ENCODE results near the gene RFX7. TPM values are rescaled to one million over a fixed set of nuclear protein-coding genes. Genes with fewer than 3 reads are reported as not detected.

The RFX7 gene
- total and polyA plus RNA-seq, 2 donors (not counting 1 experiment from before 2014, with no cell fraction given): 6.6 to 44.8 TPM

- H4K20me1 ChIP-seq (ENCODE audit: control insufficient read depth, insufficient read depth, low read length, poor library complexity, severe bottlenecking): peaks cover 12% of the 10 kb centered on the region
- H3K27me3 ChIP-seq (replicated peaks in 1 of 4; ENCODE audit: control extremely low read depth in 1 of 4, control insufficient read depth in 3 of 4, insufficient read depth in 4 of 4, low read length in 3 of 4): no peaks in the 10 kb centered on the region
- H3K9ac ChIP-seq (ENCODE audit: low read length): no peak overlapping the region
- no peaks in the 10 kb centered on the region for H3K4me1 ChIP-seq (ENCODE audit: control insufficient read depth in 2 of 2, insufficient read depth in 2 of 2, low read length in 2 of 2)
- no peak overlapping the region for H3K4me2 ChIP-seq (replicated peaks; ENCODE audit: low read depth, low read length, poor library complexity, severe bottlenecking)
- no peak overlapping the region for H2AFZ ChIP-seq (ENCODE audit: insufficient read depth, low read depth, low read length, poor library complexity, severe bottlenecking)
- 20% methylated on average over 1 of the region's 6 CpGs for WGBS (ENCODE audit: insufficient coverage)
- Mint-ChIP-seq H3K27me3 (no peaks in the 10 kb centered on the region), H3K4me1 (peaks cover 31% of the 10 kb centered on the region), H3K4me3 (no peak overlapping the region), H3K27ac (no peak overlapping the region), H3K9me3 (ENCODE audit: insufficient read depth) (peaks cover 2% of the 10 kb centered on the region)
- CTCF ChIA-PET: interaction anchor here (0.6 kb wide), 1 partner anchor 1206 kb away, joined by 3 read pairs; no protein-coding TSS in a partner anchor
- intact Hi-C loops (cut with micrococcal nuclease): no loop called here
- H3K9me3 ChIP-seq (ENCODE audit: control extremely low read depth in 1 of 3, control insufficient read depth in 2 of 3, insufficient read depth in 1 of 3, low read length in 2 of 3): no peaks in the 10 kb centered on the region
- peaks cover 47% of the 10 kb centered on the region for H3K79me2 ChIP-seq (ENCODE audit: control insufficient read depth, insufficient read depth, low read length)
- no peak overlapping the region for H3K4me3 ChIP-seq (ENCODE audit: control extremely low read depth in 1 of 5, extremely low read depth in 1 of 5, insufficient read depth in 1 of 5, low read depth in 2 of 5, low read length in 4 of 5)
- no peak for TF ChIP-seq EZH2 (IDR thresholded peaks at IDR 0.05; ENCODE audit: borderline replicate concordance, insufficient read depth, low read depth, low read length, poor library complexity, severe bottlenecking)
- no peak for TF ChIP-seq CTCF (IDR thresholded peaks at IDR 0.05)
- H3K36me3 ChIP-seq (replicated peaks in 1 of 2; ENCODE audit: control extremely low read depth in 1 of 2, control insufficient read depth in 1 of 2, extremely low read depth in 1 of 2, insufficient read depth in 2 of 2, low read length in 1 of 2): peaks cover 6 to 31% of the 10 kb centered on the region in 2 experiments
- ATAC-seq (ENCODE audit: low read depth) (no peak), DNase-seq (no peak)
- POLR2A ChIA-PET: no interaction called here
- H3K27ac ChIP-seq (ENCODE audit: low read length in 2 of 2): no peak overlapping the region
Measured at GRCh38 chr15:56174649-56175048, 69.0 kb downstream of the RFX7 start.

GRCh38 chr15:56168394-56168793 lies 75.3 kb downstream of the RFX7 start:
- H3K4me2 ChIP-seq (replicated peaks; ENCODE audit: low read depth, low read length, poor library complexity, severe bottlenecking): no peak overlapping the region
- peaks cover 95% of the 10 kb centered on the region for H3K79me2 ChIP-seq (ENCODE audit: control insufficient read depth, insufficient read depth, low read length)
- H3K27me3 Mint-ChIP-seq: no peaks in the 10 kb centered on the region
- H3K9me3 Mint-ChIP-seq (ENCODE audit: insufficient read depth): peaks cover 2% of the 10 kb centered on the region
- peaks cover 44% of the 10 kb centered on the region for H3K4me1 Mint-ChIP-seq
- intact Hi-C loops (cut with micrococcal nuclease): no loop called here
- ATAC-seq (ENCODE audit: low read depth) (no peak), DNase-seq (no peak)
- H3K9ac ChIP-seq (ENCODE audit: low read length): no peak overlapping the region
- no peak overlapping the region for H2AFZ ChIP-seq (ENCODE audit: insufficient read depth, low read depth, low read length, poor library complexity, severe bottlenecking)
- no peaks in the 10 kb centered on the region for H3K9me3 ChIP-seq (ENCODE audit: control extremely low read depth in 1 of 3, control insufficient read depth in 2 of 3, insufficient read depth in 1 of 3, low read length in 2 of 3)
- no peak overlapping the region for H3K27ac ChIP-seq (ENCODE audit: low read length in 2 of 2)
- H3K4me1 ChIP-seq (ENCODE audit: control insufficient read depth in 2 of 2, insufficient read depth in 2 of 2, low read length in 2 of 2): peaks cover 12 to 13% of the 10 kb centered on the region in 2 donors
- H3K36me3 ChIP-seq (replicated peaks in 1 of 2; ENCODE audit: control extremely low read depth in 1 of 2, control insufficient read depth in 1 of 2, extremely low read depth in 1 of 2, insufficient read depth in 2 of 2, low read length in 1 of 2): peaks cover 12 to 32% of the 10 kb centered on the region in 2 experiments
- H4K20me1 ChIP-seq (ENCODE audit: control insufficient read depth, insufficient read depth, low read length, poor library complexity, severe bottlenecking): peaks cover 34% of the 10 kb centered on the region
- H3K27ac Mint-ChIP-seq: no peak overlapping the region
- POLR2A ChIA-PET: no interaction called here
- WGBS (ENCODE audit: insufficient coverage): no CpG with 5 or more reads among the region's 2 CpGs
- H3K4me3 Mint-ChIP-seq: no peak overlapping the region
- no peak overlapping the region for H3K4me3 ChIP-seq (ENCODE audit: control extremely low read depth in 1 of 5, extremely low read depth in 1 of 5, insufficient read depth in 1 of 5, low read depth in 2 of 5, low read length in 4 of 5)
- CTCF ChIA-PET: no interaction called here
- H3K27me3 ChIP-seq (replicated peaks in 1 of 4; ENCODE audit: control extremely low read depth in 1 of 4, control insufficient read depth in 3 of 4, insufficient read depth in 4 of 4, low read length in 3 of 4): no peaks in the 10 kb centered on the region
- no peak for TF ChIP-seq CTCF (IDR thresholded peaks at IDR 0.05)
- no peak for TF ChIP-seq EZH2 (IDR thresholded peaks at IDR 0.05; ENCODE audit: borderline replicate concordance, insufficient read depth, low read depth, low read length, poor library complexity, severe bottlenecking)
